ENCODE measurements around the gene SRL. TPM values are rescaled to one million over a fixed set of nuclear protein-coding genes. Genes with fewer than 3 reads are reported as not detected.
"Not testable (repeated sequence)": the region's sequence is repeated elsewhere in the genome, so short reads cannot be mapped to it uniquely, and the experiment has no call there.

Gene SRL
- polyA plus RNA-seq, 10 donors = 325 to 712 (median 510) TPM

- DNase-seq = no peak
Measured at GRCh38 chr16:4169415-4169814, 72.5 kb downstream of the SRL start.

GRCh38 chr16:4166821-4167220, 75.1 kb downstream of the SRL start:
- no peak for DNase-seq

GRCh38 chr16:4160658-4161430, 81.0 kb downstream of the SRL start:
- no peak for DNase-seq

- no peak for DNase-seq
Measured at GRCh38 chr16:4159726-4160125, 82.2 kb downstream of the SRL start.

GRCh38 chr16:4158143-4159093, 83.5 kb downstream of the SRL start:
- no peak for DNase-seq

- no peak for DNase-seq
Measured at GRCh38 chr16:4157376-4157825, 84.5 kb downstream of the SRL start.

GRCh38 chr16:4156503-4156902, 85.4 kb downstream of the SRL start:
- not testable (repeated sequence) for DNase-seq

- DNase-seq = not testable (repeated sequence)
Measured at GRCh38 chr16:4153364-4153763, 88.5 kb downstream of the SRL start.

GRCh38 chr16:4152267-4152666, 89.6 kb downstream of the SRL start:
- no peak for DNase-seq

- DNase-seq = no peak
Measured at GRCh38 chr16:4147236-4147635, 94.6 kb downstream of the SRL start.

- DNase-seq = no peak
Measured at GRCh38 chr16:4142268-4142667, 99.6 kb downstream of the SRL start.

GRCh38 chr16:4141604-4142003, 100.3 kb downstream of the SRL start:
- no peak for DNase-seq

GRCh38 chr16:4140652-4141051, 101.2 kb downstream of the SRL start:
- DNase-seq = no peak

- DNase-seq = no peak
Measured at GRCh38 chr16:4139968-4140367, 101.9 kb downstream of the SRL start.

Other genes starting within 250 kb of the SRL start
- gene ADCY9, start 125.6 kb downstream of the SRL start, polyA plus RNA-seq (ENCODE audit: insufficient read length in 10 of 10) = 10 to 100 TPM; 11.3 to 16.9 (median 13.9) TPM
- gene TFAP4, start 30.9 kb upstream of the SRL start, polyA plus RNA-seq (ENCODE audit: insufficient read length in 10 of 10) = 10 to 100 TPM in 6 of 10 donors, 1 to 10 TPM in 4; 6.5 to 18.9 (median 10.4) TPM
- gene GLIS2, start 74.0 kb upstream of the SRL start, polyA plus RNA-seq (ENCODE audit: insufficient read length in 10 of 10) = 10 to 100 TPM; 14.8 to 30.7 (median 22.6) TPM
- 10 to 100 TPM; 20.4 to 31.1 (median 22.2) TPM for gene PAM16, start 109.2 kb upstream of the SRL start, polyA plus RNA-seq (ENCODE audit: insufficient read length in 10 of 10)
- gene VASN, start 129.8 kb upstream of the SRL start, polyA plus RNA-seq (ENCODE audit: insufficient read length in 10 of 10) = 10 to 100 TPM in 8 of 10 donors, 1 to 10 TPM in 2; 9.5 to 26.6 (median 14.3) TPM
- 10 to 100 TPM; 16.0 to 30.4 (median 22.4) TPM for gene CORO7, start 174.5 kb upstream of the SRL start, polyA plus RNA-seq (ENCODE audit: insufficient read length in 10 of 10)
- 10 to 100 TPM; 24.2 to 32.7 (median 28.2) TPM for gene DNAJA3, start 183.8 kb upstream of the SRL start, polyA plus RNA-seq (ENCODE audit: insufficient read length in 10 of 10)
- gene NMRAL1, start 232.5 kb upstream of the SRL start, polyA plus RNA-seq (ENCODE audit: insufficient read length in 10 of 10) = 10 to 100 TPM in 9 of 10 donors, 1 to 10 TPM in 1; 9.8 to 25.0 (median 14.1) TPM
- gene HMOX2, start 234.3 kb upstream of the SRL start, polyA plus RNA-seq (ENCODE audit: insufficient read length in 10 of 10) = 10 to 100 TPM; 32.6 to 51.2 (median 38.7) TPM